HG02759 (cell line): Measurements from ENCODE around the gene NPAT.
A peak's percentile ranks its signal among the peaks of the same experiment; 100 is the strongest.
"Not testable (repeated sequence)": the region's sequence is repeated elsewhere in the genome, so short reads cannot be mapped to it uniquely, and the experiment has no call there.

Experiments used
- ATAC-seq: cut with Tn5 transposase; IDR thresholded peaks from one replicate; pipeline ENCODE4 v1.9.1; 2021; ENCODE audit warnings: mild to moderate bottlenecking, moderate library complexity; ENCODE audit not compliant: unreplicated experiment

NPAT gene

DNA sequence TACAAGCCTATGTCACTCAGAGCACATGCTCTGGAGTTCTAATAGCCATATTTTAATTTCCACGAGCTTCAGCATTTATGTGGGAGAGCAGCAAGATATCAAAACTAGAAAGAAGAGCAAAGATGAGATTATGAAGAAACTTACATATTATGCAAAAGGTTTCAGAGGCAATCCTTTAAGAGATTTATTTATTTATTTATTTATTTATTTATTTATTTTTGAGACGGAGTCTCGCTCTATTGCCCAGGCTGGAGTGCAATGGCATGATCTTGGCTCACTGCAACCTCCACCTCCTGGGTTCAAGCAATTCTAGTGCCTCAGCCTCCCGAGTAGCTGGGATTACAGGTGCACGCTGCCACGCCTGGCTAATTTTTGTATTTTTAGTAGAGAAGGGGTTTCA, 59.6 kb downstream of the NPAT start:
- not testable (repeated sequence) for ATAC-seq

- ATAC-seq = peak; percentile 98
Measured at GRCh38 chr11:108160970-108161566, 61.4 kb downstream of the NPAT start.

- no peak for ATAC-seq
Measured at GRCh38 chr11:108154591-108154990, 67.8 kb downstream of the NPAT start.

GRCh38 chr11:108148556-108148955, 73.9 kb downstream of the NPAT start:
- no peak for ATAC-seq

DNA sequence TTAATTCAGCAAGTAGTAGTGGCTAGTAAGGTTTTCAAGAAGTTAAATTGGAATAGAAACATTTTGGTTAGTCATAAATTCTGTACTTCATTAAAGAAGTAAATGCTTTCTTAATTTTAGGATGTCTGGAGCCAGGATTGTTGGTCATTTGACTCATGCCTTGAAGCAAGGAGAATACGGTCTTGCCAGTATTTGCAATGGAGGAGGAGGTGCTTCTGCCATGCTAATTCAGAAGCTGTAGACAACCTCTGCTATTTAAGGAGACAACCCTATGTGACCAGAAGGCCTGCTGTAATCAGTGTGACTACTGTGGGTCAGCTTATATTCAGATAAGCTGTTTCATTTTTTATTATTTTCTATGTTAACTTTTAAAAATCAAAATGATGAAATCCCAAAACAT, 75.3 kb downstream of the NPAT start:
- no peak for ATAC-seq

DNA sequence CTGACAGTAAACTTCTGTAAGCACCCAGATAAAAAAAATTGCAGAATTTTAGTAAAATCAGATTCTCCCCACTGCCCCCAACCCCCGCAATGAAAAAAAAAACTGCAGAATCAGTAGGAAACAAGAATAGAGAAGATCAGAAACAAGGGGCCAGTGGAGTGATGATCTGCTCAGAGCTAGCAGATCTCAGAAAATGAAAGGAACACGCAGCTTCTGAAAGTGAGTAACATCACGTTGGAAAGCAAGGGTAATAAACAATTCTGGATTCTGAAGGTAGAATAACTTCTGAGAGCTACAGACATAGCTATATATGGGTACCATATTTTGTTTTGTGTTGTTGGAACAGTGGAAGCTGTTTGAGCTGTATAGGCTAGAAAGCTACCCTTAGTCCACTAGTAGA, 77.8 kb downstream of the NPAT start:
- ATAC-seq = no peak

DNA sequence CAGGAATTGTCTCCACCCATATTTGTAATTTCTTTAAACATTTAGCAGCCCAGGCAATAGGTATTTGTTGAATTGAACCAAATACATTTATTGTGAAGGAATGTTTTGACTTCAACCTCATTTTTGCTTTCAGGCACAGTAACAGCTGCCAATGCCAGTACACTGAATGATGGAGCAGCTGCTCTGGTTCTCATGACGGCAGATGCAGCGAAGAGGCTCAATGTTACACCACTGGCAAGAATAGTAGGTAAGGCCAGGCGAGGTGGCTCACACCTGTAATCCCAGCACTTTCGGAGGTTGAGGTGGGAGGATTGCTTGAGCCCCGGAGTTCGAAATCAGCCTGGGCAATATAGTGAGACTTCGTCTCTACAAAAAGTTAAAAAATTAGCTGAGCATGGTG, 80.1 kb downstream of the NPAT start:
- ATAC-seq = no peak

DNA sequence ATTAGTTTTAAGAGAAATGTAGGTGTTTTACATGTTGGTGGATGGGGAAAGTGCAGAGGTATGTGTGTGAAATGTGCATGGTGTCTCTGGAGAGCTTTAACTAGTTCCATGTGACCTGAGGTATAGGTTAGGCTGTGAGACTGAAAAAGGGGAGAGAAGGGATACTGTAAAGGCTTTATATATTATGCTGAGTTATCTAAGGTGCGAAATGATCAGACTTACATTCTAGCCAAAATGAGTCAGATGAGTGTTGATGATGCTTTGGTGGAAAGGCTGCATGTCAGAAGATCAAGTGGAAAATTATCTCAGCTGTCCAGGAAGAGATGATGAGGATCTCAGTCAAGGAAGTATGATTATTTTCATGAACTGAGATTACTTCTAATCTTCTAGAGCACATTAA, 85.2 kb downstream of the NPAT start:
- ATAC-seq = no peak

GRCh38 chr11:108135845-108136544, 86.4 kb downstream of the NPAT start:
- ATAC-seq = peak; percentile 54

GRCh38 chr11:108132993-108133538, 89.4 kb downstream of the NPAT start:
- not testable (repeated sequence) for ATAC-seq

DNA sequence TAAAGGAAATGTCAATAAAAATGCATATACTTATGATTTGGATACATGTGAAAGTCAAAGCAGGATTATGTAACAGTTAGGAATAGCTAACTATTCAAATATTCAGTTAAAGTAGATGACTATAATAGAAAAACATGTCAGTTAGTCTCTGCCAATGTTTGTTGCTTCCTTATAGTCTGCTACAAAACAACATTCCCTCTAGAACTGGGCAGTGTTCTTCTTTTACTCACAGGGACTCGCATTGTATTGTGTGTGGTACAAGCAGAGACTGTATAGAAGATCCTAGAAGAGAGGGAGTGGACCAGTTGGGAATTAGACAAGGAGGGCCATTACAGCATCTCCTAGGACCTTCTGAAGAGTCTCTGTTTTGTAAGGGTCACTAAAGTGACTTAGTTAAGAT, 90.4 kb downstream of the NPAT start:
- ATAC-seq = no peak

DNA sequence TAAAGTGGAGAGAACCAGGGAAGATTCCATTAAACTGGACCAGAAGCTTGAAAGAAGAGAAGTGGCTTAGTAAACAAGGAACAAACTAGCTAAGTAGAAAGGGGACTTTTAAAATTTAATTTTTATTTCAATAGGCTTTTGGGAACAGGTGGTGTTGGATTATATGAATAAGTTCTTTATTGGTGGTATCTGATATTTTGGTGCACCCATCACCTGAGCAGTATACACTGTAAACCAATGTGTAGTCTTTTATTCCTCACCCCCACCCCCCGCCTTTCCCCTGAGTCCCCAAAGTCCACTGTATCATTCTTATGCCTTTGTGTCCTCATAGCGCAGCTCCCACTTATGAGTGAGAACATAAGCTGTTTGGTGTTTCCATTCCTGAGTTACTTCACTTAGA, 93.7 kb downstream of the NPAT start:
- no peak for ATAC-seq

- no peak for ATAC-seq
Measured at GRCh38 chr11:108125096-108125495, 97.3 kb downstream of the NPAT start.

GRCh38 chr11:108122166-108122628, 100.2 kb downstream of the NPAT start:
- no peak for ATAC-seq

DNA sequence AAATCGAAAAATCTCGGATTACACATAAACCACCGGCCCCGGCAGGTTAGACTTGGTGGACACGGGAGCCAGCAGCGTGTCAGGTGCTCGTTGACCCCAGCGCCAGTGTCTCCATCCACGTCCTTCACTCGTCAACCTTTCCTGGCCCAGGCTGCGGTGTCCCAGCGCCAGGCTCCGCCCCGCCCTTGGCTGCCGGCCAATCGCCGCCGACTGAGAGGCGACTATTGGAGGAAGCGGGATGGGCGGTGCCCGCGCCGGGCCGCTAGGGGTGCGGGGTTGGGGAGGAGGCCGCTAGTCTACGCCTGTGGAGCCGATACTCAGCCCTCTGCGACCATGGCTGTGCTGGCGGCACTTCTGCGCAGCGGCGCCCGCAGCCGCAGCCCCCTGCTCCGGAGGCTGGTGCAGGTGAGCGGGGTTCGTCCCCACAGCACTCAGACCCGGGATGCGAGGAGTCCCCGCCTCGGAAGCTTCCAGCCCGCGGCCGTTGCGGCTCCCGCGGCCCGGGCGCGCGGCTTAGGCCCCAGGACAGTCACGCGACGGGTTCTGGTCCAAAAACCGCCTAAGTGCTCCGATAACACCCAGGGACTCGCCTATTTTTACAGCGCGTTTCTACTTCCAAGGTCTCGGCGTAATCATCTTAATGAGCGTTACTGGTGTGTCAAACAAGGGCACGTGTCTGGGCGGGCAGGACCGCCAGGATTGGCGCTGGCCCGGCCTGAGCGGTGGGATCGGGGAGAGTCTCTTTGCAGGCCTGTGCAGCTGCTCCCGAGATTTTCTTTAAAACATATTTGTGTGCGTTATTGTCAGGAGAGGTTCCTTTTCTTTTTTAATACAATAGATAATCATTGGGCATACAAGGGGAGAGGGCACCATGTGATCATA, 100.9 kb downstream of the NPAT start, which contains the start of gene ACAT1:
Gene ACAT1, plus strand, starts transcription at position 294 of the 882 bp plus-strand sequence. Its CDS starts 40 bp downstream, at position 334.
- peak; percentile 97 for ATAC-seq

DNA sequence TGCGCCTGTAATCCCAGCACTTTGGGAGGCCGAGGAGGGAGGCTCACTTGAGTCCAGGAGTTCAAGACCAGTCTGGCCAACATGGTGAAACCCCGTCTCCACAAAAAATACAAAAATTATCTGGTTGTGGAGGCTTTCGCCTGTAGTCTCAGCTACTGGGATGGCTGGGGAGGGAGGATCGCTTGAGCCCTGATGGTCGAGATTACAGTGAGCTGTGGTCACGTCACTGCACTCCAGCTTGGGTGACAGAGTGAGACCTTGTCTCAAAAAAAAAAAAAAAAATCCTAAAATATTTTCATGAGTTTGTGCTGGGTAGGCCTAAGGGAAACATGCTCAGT, 101.5 kb downstream of the NPAT start:
- ATAC-seq = peak; percentile 7

GRCh38 chr11:108117746-108118371, 104.6 kb downstream of the NPAT start:
- ATAC-seq = no peak

- ATAC-seq = peak; percentile 54
Measured at GRCh38 chr11:108115500-108116140, 106.8 kb downstream of the NPAT start.

- no peak for ATAC-seq
Measured at GRCh38 chr11:108112057-108112456, 110.4 kb downstream of the NPAT start.

- no peak for ATAC-seq
Measured at GRCh38 chr11:108111126-108111525, 111.3 kb downstream of the NPAT start.
